ENCODE data around the gene PDGFA.

PDGFA gene

DNA sequence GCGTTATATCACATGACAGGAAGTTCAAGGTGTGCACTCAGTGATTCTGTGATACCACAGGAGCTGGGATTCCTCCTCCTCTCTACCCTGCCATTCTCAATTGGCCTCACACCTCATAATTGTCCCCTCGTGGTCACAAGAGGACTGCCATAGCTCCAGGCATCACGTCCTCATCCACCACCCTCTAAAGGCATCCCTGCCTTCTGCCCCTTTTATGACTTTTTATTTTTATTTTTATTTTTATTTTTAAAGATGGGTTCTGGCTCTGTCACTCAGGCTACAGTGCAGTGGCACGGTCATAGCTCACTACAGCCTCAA is 47.0 kb downstream of the PDGFA start:
- no peak for DNase-seq (ENCODE audit: low spot score)

DNA sequence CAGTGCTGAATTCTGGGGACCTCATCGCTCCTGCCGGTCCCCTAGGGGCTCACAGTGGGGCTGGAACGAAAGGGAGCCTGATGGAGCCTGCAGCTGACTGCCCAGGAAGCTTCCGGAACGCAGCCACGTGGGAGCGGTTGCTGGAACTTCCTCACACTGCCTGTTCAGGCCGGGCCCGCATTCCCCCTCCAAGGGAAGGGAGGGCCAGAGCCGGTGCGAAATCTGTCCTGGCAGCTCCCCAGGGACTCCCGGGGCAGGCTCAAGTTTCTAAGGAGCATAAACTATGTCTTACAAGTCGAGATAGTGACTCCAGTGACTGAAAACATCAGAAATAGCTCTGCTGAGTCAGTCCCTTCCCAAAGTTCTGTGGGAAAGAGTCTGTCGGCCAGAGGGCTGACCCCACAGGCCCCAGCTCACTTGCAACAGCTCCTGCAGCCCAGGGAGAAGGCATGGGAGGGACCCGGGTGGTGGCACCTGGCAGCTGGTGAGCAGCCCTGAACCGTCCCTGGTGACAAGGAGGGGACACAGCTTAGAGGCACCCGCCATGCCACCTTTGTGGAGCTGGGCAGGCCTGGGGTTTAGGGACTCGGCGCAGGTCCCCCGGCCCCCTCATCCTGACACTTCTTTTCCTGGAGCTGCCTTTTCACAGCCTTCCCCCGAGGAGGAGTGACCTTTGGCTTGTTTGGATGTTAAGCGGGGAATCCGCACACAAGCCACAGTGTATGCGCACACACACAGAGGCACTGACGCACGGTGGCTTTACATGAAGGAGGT is 47.6 kb downstream of the PDGFA start:
- DNase-seq (ENCODE audit: low spot score) = no peak

DNA sequence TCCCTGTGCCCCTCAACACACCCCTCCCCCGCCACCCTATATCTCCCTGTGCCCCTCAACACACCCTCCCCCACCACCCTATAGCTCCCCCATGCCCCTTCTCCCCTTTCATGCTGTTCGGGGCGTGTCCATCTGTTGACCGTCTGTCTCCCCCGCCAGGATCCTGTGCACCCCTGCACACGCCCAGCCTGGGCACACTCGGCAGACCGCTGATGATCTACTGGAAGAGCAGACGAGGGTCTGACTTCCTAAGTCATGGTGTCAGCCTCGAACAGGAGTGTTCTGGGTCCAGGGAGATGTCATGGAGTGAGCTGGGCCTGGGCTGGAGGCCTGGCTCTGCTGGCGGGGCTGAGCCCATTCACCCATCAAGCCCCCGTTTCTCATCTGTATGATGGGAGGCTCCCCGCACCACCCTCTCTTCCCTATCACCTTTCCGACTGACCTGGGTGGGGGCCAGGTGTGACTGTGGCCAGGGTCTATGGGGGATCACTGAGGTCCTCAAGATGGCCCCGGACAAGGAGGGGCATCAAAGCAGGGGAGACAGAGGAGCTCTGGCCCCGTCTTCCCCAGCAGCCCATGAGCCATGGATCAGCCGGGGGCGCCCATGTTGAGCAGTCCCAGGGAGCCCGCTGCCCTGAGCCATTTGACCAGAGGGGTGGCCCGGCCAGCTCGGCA is 48.3 kb downstream of the PDGFA start:
- no peak for DNase-seq (ENCODE audit: low spot score)

DNA sequence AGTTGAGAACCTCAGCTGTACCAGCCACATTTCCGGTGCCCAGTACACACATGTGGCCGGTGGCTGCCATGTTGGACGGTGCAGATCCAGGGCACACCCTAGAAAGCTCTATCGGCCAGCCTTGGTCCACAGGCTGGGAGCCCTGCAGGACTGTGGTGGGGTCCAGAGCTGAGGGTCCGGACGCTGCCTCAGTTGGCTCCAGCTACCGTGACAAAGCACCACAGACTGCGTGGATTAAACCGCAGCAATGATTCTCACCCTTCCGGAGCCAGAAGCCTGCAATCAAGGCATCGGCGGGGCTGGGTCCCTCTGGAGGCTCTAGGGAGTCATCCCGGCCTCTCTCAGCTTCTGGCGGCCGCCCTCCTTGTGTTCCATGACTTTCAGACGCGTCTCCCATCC is 50.1 kb downstream of the PDGFA start:
- DNase-seq (ENCODE audit: low spot score) = no peak

DNA sequence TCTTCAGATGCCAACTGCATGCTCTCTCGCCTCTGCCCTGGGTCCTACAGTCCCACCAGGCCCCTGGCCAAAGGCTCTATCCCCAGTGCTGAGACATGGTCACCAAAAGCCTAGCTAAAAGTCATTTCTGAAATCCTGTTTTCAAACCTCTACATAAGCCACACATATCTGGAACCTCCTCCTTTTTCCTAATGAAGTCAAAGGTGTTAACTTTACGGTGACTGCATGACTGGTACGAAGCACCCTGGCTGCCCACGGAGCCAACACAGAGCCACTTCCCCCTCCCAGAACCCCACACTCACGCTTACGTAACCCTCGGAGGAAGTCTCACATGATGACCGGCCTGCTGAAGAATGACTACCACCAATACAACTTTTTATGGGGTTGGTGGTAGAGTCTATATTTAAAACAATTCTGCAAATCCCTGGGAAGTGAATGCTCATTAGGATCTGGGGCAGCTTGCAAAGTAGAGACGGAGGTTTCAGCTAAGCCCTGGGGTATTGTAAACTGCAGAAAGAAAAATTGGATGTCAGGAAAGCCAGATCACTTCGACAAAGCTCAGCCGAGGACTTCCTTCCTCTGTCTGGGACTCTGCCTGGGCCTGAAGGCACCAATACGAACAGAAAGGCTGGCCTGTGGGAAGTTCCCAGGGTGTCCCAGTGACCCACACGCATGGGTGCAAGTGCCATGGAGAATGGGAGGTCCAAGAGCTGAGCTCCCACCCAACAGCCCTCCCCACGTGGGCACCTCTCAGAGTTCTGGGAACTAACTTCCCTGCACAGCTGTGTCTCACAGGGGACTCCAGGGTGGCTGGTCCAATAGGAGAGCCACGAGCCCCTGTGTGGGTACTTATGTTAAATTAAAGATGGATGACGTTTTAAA is 50.7 kb downstream of the PDGFA start:
- no peak for DNase-seq (ENCODE audit: low spot score)

DNA sequence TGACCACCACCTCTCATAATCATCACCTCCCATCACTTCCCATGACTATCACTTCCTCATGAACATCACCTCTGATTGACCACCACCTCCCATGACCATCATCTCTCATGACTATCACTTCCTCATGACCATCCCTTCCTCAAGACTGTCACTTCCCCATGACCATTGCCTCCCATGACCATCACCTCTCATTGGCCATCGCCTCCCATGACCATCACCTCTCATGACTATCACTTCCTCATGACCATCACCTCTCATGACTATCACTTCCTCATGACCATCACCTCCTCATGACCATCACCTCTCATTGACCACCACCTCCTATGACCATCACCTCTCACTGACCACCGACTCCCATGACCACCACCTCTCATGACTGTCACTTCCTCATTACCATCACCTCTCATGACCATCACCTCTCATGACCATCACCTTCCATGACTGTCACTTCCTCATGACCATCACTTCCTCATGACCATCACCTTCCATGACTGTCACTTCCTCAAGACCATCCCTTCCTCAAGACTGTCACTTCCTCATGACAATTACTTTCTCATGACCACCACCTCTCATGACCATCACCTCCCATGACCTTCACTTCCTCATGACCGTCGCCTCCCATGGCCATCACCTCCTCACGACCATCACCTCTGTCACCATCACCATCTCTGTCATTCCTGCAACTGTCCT is 51.6 kb downstream of the PDGFA start:
- DNase-seq (ENCODE audit: low spot score) = no peak

DNA sequence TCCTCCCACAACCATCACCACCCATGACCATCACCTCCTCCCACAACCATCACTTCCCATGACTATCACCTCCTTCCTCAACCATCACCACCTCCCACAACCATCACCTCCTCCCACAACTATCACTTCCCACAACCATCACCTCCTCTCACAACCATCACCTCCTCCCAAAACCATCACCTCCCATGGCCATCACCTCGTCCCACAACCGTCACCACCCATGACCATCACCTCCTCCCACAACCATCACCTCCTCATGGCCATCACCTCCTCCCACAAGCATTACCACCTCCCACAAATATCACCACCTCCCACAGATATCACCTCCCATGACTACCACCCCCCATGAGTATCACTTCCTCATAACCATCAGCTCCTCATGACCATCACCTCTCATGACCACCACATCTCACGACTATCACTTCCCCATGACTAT is 52.2 kb downstream of the PDGFA start:
- no peak for DNase-seq (ENCODE audit: low spot score)

DNA sequence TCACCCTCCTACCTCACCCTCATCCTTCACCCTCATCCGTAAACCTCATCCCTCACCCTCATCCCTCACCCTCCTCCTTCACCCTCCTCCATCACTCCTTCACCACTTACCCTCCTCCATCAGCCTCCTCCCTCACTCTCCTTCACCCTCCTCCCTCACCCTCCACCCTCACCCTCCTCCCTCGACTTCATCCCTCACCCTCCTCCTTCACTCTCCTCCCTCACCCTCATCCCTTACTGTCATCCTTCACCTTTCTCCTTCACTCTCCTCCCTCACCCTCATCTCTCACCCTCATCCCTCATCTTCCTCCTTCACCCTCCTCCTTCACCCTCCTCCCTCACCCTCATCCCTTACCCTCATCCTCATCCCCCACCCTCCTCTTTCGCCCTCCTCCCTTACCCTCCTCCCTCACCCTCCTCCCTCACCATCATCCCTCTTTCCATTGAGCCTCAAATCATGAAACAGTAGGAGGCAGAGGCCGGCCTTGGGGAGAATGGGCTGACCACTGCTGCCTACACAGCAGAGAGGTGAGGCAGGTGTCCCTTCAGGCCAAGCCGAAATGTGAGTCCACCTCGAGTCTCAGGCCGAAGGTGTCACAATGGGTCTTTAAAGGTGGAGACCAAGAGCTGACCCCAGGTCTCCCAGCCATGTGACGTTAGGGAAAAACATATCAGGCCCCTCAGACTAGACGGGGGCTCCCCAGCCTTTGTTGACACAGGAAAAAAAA is 53.0 kb downstream of the PDGFA start:
- DNase-seq (ENCODE audit: low spot score) = no peak

DNA sequence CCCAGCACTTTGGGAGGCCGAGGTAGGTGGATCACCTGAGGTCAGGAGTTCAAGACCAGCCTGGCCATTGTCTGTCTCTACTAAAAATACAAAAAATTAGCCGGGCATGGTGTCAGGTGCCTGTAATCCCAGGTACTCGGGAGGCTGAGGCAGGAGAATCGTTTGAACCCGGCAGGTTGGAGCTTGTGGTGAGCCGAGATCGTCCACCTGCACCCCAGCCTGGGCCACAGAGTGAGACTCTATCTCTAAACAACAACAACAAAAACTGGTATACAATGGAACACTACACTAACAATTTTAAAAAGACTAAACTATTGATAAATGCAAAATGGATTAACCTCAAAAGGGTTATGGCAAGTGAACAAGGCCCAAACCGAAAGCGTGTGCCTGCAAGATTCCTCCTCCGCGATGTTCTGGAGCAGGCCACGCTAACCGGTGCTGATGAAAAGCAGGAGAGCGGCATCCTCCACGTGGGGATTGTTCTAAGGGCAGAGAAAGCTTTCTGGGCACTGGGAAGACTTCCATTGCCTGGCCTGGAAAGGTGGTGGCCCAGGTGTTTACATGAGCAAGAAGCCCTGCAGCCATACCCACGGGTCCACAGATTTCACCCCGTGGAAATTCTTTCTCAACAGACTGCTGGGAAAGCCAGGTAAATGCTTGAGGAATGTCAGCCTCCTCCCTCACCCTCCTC is 53.8 kb downstream of the PDGFA start:
- no peak for DNase-seq (ENCODE audit: low spot score)

DNA sequence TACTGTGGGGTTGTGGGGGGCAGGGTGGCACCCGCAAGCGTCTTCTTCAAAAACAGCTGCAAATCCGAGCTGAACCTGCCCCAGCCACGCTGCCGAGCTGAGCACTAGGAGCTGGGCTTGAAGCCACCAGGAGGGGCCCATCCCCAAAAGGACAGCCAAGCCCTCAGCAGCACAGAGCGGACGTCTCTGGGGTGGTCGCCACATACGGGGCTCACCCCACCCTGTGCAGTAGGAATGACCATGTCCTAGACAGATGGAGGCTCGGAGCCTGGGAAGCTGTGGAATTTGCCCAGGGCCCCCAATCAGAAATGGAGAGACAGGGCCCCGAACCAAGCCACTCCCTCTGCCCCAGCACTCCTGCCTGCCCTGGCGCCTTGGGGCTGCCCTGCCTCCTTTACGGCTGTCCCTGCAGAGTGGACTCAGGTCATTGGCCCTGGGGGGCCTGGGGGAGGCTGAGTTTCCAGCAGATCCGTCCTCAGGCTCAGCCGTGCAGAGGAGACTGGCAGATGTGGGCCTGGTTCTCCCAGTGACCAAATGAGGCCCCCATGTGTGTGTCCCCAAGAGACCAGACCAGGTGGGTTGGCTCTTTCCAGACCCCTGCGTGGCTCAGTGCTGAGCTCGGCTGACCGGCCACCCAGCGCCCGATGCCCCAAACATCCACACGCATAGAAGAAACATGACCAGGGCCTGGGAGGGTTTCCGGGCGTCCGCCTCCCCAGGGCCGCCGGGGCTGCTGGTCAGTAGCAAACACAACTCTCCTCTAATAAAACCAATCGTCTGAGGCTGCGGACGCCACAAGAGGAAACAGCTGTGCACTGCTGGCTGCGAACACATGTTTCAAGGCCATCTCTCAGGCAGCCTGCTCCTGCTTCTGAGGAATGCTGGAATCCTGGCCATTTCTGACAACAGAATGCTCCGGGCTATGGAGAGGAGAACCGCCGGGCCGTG is 54.9 kb downstream of the PDGFA start:
- no peak for DNase-seq (ENCODE audit: low spot score)

DNA sequence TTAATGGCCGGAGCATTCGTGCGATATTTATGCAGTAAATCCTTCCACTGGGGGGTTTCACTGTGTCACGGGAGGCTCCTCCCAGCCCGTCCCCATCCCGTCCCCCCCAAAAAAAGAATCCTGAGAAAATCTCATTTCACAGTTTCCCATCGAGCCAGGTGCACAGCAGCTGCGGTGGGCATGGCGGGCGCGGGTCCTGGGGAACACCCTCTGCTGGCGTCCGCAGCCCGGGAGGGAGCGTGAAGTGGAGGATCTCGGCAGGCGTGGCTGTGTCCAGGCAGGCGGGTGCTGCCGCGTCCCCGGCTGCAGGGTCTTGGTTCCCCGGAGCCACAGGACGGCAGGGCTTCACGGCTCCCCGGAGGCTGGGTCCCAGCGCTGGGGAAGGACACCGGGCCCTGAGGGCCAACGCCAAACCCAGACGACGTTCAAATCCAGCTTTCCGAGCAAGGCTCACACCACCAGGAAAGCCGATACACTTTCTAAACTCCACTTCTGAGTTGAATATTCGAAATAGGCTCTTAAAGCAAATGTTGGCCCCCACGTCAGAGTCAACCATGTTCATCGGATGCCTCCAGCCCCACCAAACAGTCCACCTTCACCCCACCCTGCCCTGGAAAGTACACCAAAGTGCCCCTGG is 55.7 kb downstream of the PDGFA start:
- DNase-seq (ENCODE audit: low spot score) = no peak

DNA sequence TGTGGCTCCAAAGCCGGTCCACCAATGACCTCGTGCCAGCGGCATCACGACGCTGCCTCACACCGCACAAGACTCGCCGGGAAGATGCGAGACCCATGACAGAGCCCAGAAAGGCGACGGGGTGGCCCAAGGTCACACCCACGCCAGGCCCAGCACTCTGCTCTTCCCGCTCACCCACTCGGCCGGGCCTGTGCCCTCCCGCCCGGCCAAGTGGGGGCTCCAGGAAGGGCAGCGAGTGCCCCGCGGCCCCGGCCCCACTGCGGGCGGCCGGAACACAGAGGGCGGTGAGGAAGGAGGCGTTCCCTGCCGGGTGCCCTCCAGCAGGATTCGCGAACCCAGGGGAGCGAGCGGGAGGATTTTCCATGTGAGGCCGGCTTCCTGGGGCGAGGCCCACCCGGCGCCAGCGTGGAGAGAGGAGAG is 56.3 kb downstream of the PDGFA start:
- no peak for DNase-seq (ENCODE audit: low spot score)

DNA sequence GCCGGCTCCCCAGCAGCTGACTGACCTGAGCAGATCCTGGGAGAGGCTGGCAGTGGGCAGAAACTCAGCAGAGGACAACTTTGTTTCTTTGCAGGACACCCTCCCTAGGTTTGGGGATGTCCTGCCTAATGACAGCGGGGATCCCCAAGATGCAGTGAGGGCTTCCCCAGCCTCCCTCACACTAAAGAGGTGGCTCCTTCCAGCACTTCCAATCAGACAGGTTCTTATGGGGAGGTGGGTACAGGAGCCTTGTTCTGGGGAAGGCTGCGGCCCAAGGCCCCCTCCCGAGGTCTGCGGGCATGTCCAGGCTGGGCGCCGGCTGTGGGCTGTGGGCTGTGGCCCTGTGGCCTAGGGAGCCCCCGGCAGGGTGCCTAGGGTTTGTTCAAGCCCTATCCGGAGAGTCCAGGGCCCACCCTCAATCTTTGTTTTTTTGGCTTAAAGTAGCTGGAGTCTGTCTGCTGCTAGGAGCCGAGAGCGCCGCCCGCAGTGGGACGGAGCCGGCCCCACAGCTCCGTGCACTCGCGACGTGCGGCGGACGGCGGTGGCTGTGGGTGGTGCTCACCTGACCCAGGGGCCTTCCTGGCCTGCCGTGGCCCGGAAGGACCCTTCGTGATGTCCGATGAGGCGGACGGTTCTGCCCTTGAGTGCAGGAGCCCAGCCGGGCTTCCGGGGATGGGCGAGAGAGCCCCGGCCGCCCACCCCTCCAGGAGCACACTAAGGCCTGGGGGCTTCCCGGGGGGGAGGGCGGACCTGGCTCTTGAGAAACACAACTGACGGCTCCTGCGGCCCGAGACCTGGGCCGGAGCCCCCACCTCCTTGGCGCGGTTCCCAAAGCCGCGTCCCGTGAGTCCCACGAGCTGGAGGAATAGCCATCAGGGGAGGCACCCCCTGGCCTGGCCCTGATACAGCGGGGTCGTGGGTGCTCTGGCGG is 57.2 kb downstream of the PDGFA start:
- no peak for DNase-seq (ENCODE audit: low spot score)

DNA sequence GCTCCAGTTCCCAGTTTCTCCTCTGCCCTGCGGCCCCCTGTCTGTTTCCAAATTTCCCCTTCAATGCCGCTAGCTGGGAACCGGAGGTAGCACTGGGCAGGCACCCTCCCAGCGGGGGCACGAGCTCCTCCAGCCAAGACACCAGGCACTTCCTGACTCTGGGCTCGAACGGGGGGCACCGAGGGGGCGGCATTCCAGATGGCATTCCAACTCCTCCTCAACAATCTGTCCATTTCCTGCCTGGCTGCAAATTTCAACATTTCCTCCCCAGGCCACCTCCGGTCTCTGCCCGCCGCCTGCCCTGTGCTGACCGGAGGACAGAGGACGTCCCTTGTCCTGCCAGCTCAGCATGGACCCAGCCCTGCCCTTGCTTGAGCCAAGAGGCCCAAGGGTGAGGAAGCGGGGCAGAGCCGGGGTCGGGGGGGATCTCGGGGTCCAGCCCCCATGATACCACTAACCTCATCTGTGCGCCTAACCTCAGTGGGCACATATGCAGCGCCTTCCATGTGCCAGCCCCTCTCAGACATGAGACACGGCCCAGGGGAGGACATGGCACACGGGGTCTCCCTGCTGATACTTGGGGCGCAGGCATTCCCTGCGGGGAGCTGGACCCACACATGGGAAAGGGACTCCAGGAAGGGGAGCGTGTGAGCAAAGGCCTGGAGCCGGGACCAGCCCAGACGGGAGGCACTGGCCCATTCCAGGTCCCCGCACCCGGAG is 58.0 kb downstream of the PDGFA start:
- DNase-seq (ENCODE audit: low spot score) = no peak

DNA sequence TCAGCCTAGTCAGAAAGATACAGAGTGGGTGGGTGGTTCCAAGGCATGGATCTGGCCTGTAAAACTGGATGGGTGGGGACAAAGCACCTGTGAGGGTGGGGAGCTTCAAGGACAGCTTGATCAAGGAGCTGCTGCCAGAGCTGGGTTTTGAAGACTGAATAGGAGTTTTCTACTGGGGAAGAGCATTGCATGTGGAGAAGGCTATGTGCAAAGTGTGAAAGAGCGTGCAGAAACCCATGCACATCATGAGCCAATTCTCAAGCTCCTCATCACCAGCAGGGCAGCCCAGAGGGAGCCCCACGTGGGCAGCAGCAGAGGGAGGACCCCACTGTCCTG is 58.6 kb downstream of the PDGFA start:
- no peak for DNase-seq (ENCODE audit: low spot score)

DNA sequence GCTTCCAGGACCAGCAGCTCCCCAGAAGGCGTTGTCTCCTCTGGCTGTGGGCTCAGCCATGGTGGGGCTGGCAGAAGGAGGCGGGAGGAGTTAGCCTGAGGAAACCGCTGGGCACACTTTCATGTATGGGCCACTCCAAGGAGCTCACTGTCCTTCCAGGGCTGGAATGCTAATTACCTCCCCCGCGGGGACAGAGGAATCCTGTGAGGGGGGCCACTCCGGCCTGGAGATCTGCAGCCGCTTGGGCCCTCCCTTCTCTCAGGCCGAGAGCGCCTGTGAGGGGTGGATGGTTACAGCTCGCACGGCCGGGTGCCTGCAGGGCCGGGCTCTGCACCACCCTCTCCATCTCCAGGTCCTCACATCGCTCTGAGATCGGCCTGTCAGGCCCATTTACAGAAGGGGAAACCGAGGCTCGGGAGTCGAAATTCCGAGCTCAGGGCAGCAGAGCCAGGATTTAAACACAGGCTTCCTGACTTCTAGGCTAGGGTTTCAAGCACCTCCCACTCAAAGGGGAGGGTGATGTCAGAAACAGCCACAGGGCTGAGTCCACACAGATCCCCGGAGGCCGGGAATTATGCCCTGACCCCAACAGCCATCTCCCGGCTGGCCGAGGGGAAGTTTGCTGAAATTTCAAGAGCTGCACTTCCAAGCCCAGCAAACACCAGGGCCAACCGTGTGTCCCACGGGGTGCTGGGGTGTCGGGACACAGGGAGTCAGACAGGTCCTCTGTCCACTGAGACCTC is 59.1 kb downstream of the PDGFA start:
- peak; percentile 95 for DNase-seq (ENCODE audit: low spot score)

Data from HuH-7 (cell line).